ENCODE data around the gene CTSZ. TPM values are rescaled to one million over a fixed set of nuclear protein-coding genes. Genes with fewer than 3 reads are reported as not detected.
"Not testable (repeated sequence)": the region's sequence is repeated elsewhere in the genome, so short reads cannot be mapped to it uniquely, and the experiment has no call there.

Gene CTSZ
- total RNA-seq, 4 donors from 2014 or later: 61.9 to 246 (median 226) TPM

GRCh38 chr20:59044295-59044694 lies 37.2 kb upstream of the CTSZ start:
- Histone ChIP-seq H3K4me1 (peaks cover 24 to 55% (median 35%) of the 10 kb centered on the region in 4 donors), H3K27ac (peak overlapping the region in 1 of 4 donors; percentile 5), H3K9me3 (no peaks in the 10 kb centered on the region), H3K27me3 (no peaks in the 10 kb centered on the region), H3K36me3 (no peaks in the 10 kb centered on the region), H3K4me3 (no peak overlapping the region)
- TF ChIP-seq CTCF (IDR thresholded peaks at IDR 0.05) (no peak), EP300 (IDR thresholded peaks at IDR 0.05; ENCODE audit: low read depth) (no peak), POLR2A (IDR thresholded peaks at IDR 0.05) (no peak), POLR2AphosphoS5 (IDR thresholded peaks at IDR 0.05) (no peak)
- 94 to 100% methylated on average over 3 of the region's 3 CpGs for WGBS, 2 donors (ENCODE audit: low coverage in 1 of 2)
- in situ Hi-C loops (cut with MboI; ENCODE audit: low pct_ligation_motif_present in 1 of 4, low pct_unique_long_range_greater_than_20kb in 1 of 4, low sequenced_read_pairs in 3 of 4): loop anchor here in 1 of 4 donors (25.0 kb wide), 1 partner anchor 382 kb away; the partner anchor contains the start of gene STX16
- intact Hi-C loops (cut with DNase I; ENCODE audit: low total_unique reads): no loop called here
- no peak for DNase-seq

- H3K27ac ChIP-seq: peak overlapping the region; percentile 89 to 96 (median 92)
- H3K4me3 ChIP-seq: no peak overlapping the region
- peaks cover 24 to 57% (median 38%) of the 10 kb centered on the region in 4 donors for H3K4me1 ChIP-seq
- DNase-seq: no peak
- TF ChIP-seq CTCF (IDR thresholded peaks at IDR 0.05) (no peak), EP300 (IDR thresholded peaks at IDR 0.05; ENCODE audit: low read depth) (no peak), POLR2AphosphoS5 (IDR thresholded peaks at IDR 0.05) (no peak), POLR2A (IDR thresholded peaks at IDR 0.05) (no peak)
- in situ Hi-C loops (cut with MboI; ENCODE audit: low pct_ligation_motif_present in 1 of 4, low pct_unique_long_range_greater_than_20kb in 1 of 4, low sequenced_read_pairs in 3 of 4): loop anchor here in 1 of 4 donors (25.0 kb wide), 1 partner anchor 381 kb away; the partner anchor contains the start of gene STX16
- no peaks in the 10 kb centered on the region for H3K27me3 ChIP-seq
- no peaks in the 10 kb centered on the region for H3K36me3 ChIP-seq
- intact Hi-C loops (cut with DNase I; ENCODE audit: low total_unique reads): no loop called here
- WGBS, 2 donors (ENCODE audit: low coverage in 1 of 2): 73 to 75% methylated on average over 3 of the region's 3 CpGs
- no peaks in the 10 kb centered on the region for H3K9me3 ChIP-seq
These were observed 36.6 kb upstream of the CTSZ start for GRCh38 chr20:59043698-59044097.

GRCh38 chr20:59042796-59043631 lies 36.0 kb upstream of the CTSZ start:
- Histone ChIP-seq H3K27me3 (no peaks in the 10 kb centered on the region), H3K4me3 (peak overlapping the region; percentile 75 to 95 (median 78)), H3K36me3 (peaks cover 0 to 2% (median 0%) of the 10 kb centered on the region in 4 donors), H3K27ac (peak overlapping the region; percentile 89 to 96 (median 92)), H3K9me3 (no peaks in the 10 kb centered on the region), H3K4me1 (peaks cover 23 to 55% (median 36%) of the 10 kb centered on the region in 4 donors)
- peak; percentile 96 for DNase-seq
- intact Hi-C loops (cut with DNase I; ENCODE audit: low total_unique reads) (no loop called here), in situ Hi-C loops (cut with MboI; ENCODE audit: low pct_ligation_motif_present in 1 of 4, low pct_unique_long_range_greater_than_20kb in 1 of 4, low sequenced_read_pairs in 3 of 4) (loop anchor here in 1 of 4 donors (25.0 kb wide), 1 partner anchor 381 kb away; the partner anchor contains the start of gene STX16)
- TF ChIP-seq CTCF (IDR thresholded peaks at IDR 0.05) (no peak), EP300 (IDR thresholded peaks at IDR 0.05; ENCODE audit: low read depth) (no peak), POLR2AphosphoS5 (IDR thresholded peaks at IDR 0.05) (peak in 1 of 3 donors; percentile 3), POLR2A (IDR thresholded peaks at IDR 0.05) (no peak)
- WGBS, 2 donors (ENCODE audit: low coverage in 1 of 2): 35 to 71% methylated on average over 2 to 22 of the region's 66 CpGs

GRCh38 chr20:59042151-59042795 lies 35.2 kb upstream of the CTSZ start, which contains the start of gene PRELID3B:
TSS of gene PRELID3B (minus strand) at chr20:59042786. CDS start at chr20:59042730, 56 bp downstream.
- no peaks in the 10 kb centered on the region for H3K27me3 ChIP-seq
- peak within 1 kb of the TSS; percentile 89 to 96 (median 92) for H3K27ac ChIP-seq
- WGBS, 2 donors (ENCODE audit: low coverage in 1 of 2): 0% methylated on average over 4 of the region's 50 CpGs; no CpG with 5 or more reads in 1 of the 2 donors
- H3K9me3 ChIP-seq: no peaks in the 10 kb centered on the region
- peaks cover 0 to 10% (median under 1%) of the 10 kb centered on the region in 4 donors for H3K36me3 ChIP-seq
- peak; percentile 64 for DNase-seq
- TF ChIP-seq POLR2A (IDR thresholded peaks at IDR 0.05) (peak; percentile 88), CTCF (IDR thresholded peaks at IDR 0.05) (peak in 2 of 5 experiments; percentile 24 to 30), EP300 (IDR thresholded peaks at IDR 0.05; ENCODE audit: low read depth) (no peak), POLR2AphosphoS5 (IDR thresholded peaks at IDR 0.05) (peak; percentile 67 to 90 (median 89))
- H3K4me1 ChIP-seq: peaks cover 22 to 51% (median 33%) of the 10 kb centered on the region in 4 donors
- peak within 1 kb of the TSS; percentile 75 to 95 (median 78) for H3K4me3 ChIP-seq
- intact Hi-C loops (cut with DNase I; ENCODE audit: low total_unique reads): no loop called here
- in situ Hi-C loops (cut with MboI; ENCODE audit: low pct_ligation_motif_present in 1 of 4, low pct_unique_long_range_greater_than_20kb in 1 of 4, low sequenced_read_pairs in 3 of 4): loop anchor here in 1 of 4 donors (25.0 kb wide), 1 partner anchor 380 kb away; the partner anchor contains the start of gene STX16

GRCh38 chr20:59041487-59041886 lies 34.4 kb upstream of the CTSZ start:
- Histone ChIP-seq H3K4me3 (peak overlapping the region; percentile 75 to 95 (median 78)), H3K27ac (peak overlapping the region; percentile 89 to 96 (median 92)), H3K4me1 (peaks cover 22 to 45% (median 32%) of the 10 kb centered on the region in 4 donors), H3K36me3 (peaks cover 0 to 17% (median 4%) of the 10 kb centered on the region in 4 donors)
- WGBS, 2 donors (ENCODE audit: low coverage in 1 of 2): 64 to 83% methylated on average over 8 to 16 of the region's 16 CpGs
- in situ Hi-C loops (cut with MboI; ENCODE audit: low pct_ligation_motif_present in 1 of 4, low pct_unique_long_range_greater_than_20kb in 1 of 4, low sequenced_read_pairs in 3 of 4): loop anchor here in 1 of 4 donors (25.0 kb wide), 1 partner anchor 379 kb away; the partner anchor contains the start of gene STX16
- DNase-seq; H3K27me3 ChIP-seq; intact Hi-C loops (cut with DNase I; ENCODE audit: low total_unique reads); H3K9me3 ChIP-seq: not testable (repeated sequence)

Measured in transverse colon (tissue), 4 donors.